GM18868 (cell line): ENCODE measurements around the gene ADD3.
A peak's percentile ranks its signal among the peaks of the same experiment; 100 is the strongest.
"Not testable (repeated sequence)": the region's sequence is repeated elsewhere in the genome, so short reads cannot be mapped to it uniquely, and the experiment has no call there.

Experiments used
- ATAC-seq: cut with Tn5 transposase; IDR thresholded peaks from one replicate; pipeline ENCODE4 v1.9.1; 2021; ENCODE audit warnings: mild to moderate bottlenecking, moderate library complexity; ENCODE audit not compliant: unreplicated experiment

Gene ADD3

DNA sequence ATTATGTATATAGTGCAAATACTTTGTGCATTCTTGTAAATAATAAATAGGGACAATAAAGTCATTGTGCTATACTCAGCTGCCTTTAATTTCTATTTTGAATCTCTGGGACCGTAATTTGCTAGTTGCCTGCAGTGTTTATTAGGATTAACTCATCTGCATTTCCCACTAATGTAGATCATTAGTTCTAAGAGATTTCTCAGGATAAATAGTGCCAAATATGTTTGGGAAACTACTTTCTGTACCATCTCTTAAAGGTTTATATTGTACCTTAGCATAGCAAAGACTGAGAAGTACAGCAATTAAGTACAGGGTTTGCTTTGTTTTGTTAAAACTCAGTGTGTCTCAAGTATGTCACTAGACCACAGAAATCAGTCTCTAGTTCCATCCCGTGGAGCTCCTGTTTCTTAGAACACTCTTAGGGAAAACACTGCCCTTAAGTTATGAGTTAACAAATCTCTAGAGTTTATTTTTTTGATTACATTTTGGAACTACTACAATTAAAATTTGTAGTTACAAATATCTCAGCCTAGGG is 26.0 kb downstream of the ADD3 start:
- no peak for ATAC-seq

- ATAC-seq: no peak
Measured at GRCh38 chr10:110034596-110034995, 26.8 kb downstream of the ADD3 start.

GRCh38 chr10:110035070-110035921 is 27.5 kb downstream of the ADD3 start:
- no peak for ATAC-seq

- ATAC-seq: peak; percentile 86
Measured at GRCh38 chr10:110036640-110037039, 28.9 kb downstream of the ADD3 start.

DNA sequence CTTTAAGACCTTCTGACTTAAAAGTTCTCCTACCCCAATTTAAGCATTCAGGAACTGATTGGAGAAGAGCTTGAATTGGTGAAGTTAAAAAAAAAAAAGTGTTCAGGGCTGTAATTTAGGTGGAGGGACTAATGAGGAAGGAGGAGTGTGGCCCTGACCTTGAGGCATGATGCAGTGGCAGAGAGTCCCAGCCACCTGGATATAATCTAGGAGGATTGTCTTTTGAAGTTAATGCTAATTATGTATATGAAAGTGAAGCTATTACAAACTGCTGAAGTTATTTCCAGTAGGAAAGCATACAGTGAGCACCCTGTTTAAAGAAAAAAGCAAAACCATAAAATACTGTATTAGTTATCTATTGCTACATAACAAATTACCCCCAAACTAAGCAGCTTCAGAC is 31.5 kb downstream of the ADD3 start:
- ATAC-seq: no peak

- ATAC-seq: no peak
Measured at GRCh38 chr10:110040108-110040507, 32.3 kb downstream of the ADD3 start.

DNA sequence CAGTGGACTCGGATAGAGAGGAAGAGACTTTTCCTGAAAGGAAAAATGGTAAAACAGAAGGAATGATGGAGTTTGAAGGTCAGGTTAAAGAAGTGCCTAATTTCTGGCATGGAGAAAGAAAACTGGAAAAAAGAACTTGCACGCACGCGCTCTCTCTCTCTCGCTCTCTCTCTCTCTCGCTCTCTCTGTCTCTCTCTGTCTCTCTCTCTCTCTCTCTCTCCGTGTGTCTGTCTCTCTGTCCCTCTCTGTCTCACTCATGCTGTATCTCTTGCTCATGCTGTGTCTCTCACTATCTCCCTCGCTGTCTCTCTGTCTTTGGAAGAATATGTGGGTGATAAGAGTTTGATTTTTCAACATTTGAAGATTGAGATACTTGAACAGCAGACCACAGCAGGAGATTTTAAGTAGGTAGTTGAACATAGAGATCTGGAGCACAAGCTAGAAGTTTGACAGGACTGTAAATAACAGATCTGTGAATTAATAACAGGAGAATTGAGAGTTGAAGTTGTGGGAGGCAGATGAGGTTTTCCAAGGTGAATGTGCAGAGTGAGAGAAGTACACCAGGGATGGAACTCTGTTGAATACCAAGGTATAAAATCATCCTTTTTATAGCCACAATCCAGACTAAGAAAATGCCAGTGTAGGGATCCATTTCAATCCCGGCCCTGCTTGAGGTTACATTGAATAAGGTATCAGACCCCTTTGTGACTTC is 33.1 kb downstream of the ADD3 start:
- ATAC-seq: no peak

- ATAC-seq: no peak
Measured at GRCh38 chr10:110041479-110041829, 33.7 kb downstream of the ADD3 start.

DNA sequence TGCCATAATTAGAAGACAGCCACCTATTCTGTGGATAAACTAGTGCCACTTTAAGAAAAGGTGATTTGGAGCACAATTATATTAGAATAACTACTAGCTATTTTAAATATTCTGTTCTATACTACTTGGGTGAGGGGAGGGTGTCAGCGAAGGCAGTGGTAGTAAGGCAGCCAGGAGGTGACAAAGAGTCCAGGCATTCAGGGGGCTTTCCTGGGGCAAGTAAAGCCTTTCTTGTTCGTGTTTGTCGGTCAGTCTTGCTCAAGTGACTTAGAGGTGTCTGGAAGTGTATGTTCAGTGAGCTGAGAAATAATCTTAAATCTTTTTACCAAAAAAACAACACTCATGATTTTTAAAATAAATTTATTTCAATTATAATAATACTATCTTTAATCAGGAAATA is 34.4 kb downstream of the ADD3 start:
- ATAC-seq: no peak

GRCh38 chr10:110042891-110043290 is 35.1 kb downstream of the ADD3 start:
- no peak for ATAC-seq

GRCh38 chr10:110044681-110045080 is 36.9 kb downstream of the ADD3 start:
- ATAC-seq: no peak

- ATAC-seq: no peak
Measured at GRCh38 chr10:110045772-110046171, 38.0 kb downstream of the ADD3 start.

DNA sequence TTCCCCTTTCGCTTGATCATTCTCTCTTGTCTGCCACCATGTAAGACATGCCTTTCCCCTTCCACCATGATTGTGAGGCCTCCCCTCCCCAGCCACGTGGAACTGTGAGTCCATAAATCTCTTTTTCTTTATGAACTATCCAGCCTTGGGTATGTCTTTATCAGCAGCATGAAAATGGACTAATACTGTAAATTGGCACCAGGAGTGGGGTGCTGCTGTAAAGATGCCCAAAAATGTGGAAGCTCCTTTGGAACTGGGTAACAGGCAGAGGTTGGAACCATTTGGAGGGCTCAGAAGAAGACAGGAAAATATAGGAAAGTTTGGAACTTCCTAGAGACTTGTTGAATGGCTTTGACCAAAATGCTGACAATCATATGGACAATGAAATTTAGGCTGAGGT is 40.4 kb downstream of the ADD3 start:
- not testable (repeated sequence) for ATAC-seq

DNA sequence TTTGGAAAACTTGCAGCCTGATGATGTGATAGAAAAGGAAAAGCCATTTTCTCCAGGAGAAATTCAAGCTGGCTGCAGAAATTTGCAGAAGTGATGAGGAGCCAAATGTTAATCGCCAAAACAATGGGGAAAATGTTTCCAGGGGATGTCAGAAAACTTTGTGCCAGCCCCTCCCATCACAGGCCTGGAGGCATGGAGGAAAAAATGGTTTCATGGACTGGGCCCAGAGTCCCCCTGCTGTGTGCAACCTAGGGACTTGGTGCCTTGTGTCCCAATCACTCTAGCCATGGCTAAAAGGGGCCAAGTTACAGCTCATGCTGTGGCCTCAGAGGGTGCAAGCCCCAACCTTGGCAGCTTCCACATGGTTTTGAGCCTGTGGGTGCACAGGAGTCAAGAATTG is 41.0 kb downstream of the ADD3 start:
- ATAC-seq: no peak

GRCh38 chr10:110049889-110050591 is 42.3 kb downstream of the ADD3 start:
- ATAC-seq: not testable (repeated sequence)

- no peak for ATAC-seq
Measured at GRCh38 chr10:110051487-110051886, 43.7 kb downstream of the ADD3 start.

DNA sequence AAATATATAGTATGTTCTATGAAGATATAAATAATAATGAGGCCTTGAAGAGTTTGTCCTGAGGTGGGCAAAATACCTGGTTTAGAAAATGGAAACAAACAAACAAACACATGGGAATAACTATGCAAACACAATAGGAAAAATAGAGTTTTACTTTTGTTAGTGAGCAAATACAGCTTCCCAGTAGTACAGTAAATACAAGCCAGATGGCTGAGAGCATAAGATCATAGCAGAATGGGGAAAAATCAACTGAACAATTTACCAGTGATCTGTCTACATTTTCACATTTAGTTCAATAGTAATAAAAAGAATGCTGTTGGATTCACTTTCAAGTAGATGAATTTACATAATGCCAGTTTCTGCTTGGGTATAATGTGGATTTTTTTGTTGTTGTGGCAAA is 45.1 kb downstream of the ADD3 start:
- ATAC-seq: no peak

- ATAC-seq: no peak
Measured at GRCh38 chr10:110056822-110057221, 49.0 kb downstream of the ADD3 start.

DNA sequence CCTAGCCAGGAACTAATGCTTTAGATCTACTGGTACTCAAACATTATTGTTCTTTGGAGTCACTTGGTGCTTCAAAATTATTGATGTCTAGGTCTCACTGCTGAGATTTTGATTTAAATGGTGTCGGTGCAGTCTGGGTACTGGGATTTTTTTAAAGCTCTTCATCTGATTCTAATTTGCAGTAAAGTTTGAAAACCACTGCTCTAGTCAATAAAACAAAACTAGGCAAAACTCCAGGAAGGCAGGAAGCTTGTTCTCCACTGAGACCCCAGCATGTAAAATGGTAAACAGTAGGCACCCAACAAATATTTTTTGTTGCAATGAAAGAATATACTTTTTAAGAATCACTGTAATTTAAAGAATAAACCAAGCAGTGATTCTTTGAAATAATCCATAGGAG is 49.7 kb downstream of the ADD3 start:
- no peak for ATAC-seq

GRCh38 chr10:110058212-110058611 is 50.4 kb downstream of the ADD3 start:
- ATAC-seq: peak; percentile 58

GRCh38 chr10:110059925-110060324 is 52.1 kb downstream of the ADD3 start:
- ATAC-seq: peak; percentile 57
